IPS DF 4.7 (cell line): ENCODE data around the gene CEP63.
"Not testable (repeated sequence)": the region's sequence is repeated elsewhere in the genome, so short reads cannot be mapped to it uniquely, and the experiment has no call there.

Source experiments
- DNase-seq: peaks from one replicate; pipeline ENCODE4 v3.0.0-alpha.2; 2013; ENCODE audit warnings: low spot score; ENCODE audit errors: extremely low read depth

Gene CEP63

GRCh38 chr3:134576426-134576825 is 90.6 kb downstream of the CEP63 start:
- no peak for DNase-seq

- DNase-seq = no peak
Observed at GRCh38 chr3:134576831-134577230, 91.0 kb downstream of the CEP63 start.

- no peak for DNase-seq
Observed at GRCh38 chr3:134579141-134579665, 93.3 kb downstream of the CEP63 start.

GRCh38 chr3:134590766-134591165 is 104.9 kb downstream of the CEP63 start:
- DNase-seq = no peak

- no peak for DNase-seq
Observed at GRCh38 chr3:134592806-134593205, 106.9 kb downstream of the CEP63 start.

GRCh38 chr3:134594331-134594741 is 108.5 kb downstream of the CEP63 start:
- no peak for DNase-seq

- not testable (repeated sequence) for DNase-seq
Observed at GRCh38 chr3:134594986-134595385, 109.1 kb downstream of the CEP63 start.

GRCh38 chr3:134597390-134597970 is 111.6 kb downstream of the CEP63 start:
- DNase-seq = no peak

- DNase-seq = no peak
Observed at GRCh38 chr3:134598763-134599545, 113.1 kb downstream of the CEP63 start.

GRCh38 chr3:134600206-134600605 is 114.3 kb downstream of the CEP63 start:
- no peak for DNase-seq

- DNase-seq = no peak
Observed at GRCh38 chr3:134600685-134601463, 115.0 kb downstream of the CEP63 start.

GRCh38 chr3:134601539-134602439 is 115.9 kb downstream of the CEP63 start:
- DNase-seq = no peak

- no peak for DNase-seq
Observed at GRCh38 chr3:134602440-134602814, 116.6 kb downstream of the CEP63 start.

GRCh38 chr3:134603480-134603879 is 117.6 kb downstream of the CEP63 start:
- no peak for DNase-seq

- DNase-seq = no peak
Observed at GRCh38 chr3:134603956-134604355, 118.1 kb downstream of the CEP63 start.

GRCh38 chr3:134605556-134605955 is 119.7 kb downstream of the CEP63 start:
- no peak for DNase-seq

GRCh38 chr3:134606033-134607025 is 120.5 kb downstream of the CEP63 start:
- no peak for DNase-seq

GRCh38 chr3:134607054-134608022 is 121.5 kb downstream of the CEP63 start:
- no peak for DNase-seq
